ENCODE data around the gene SH3PXD2B. TPM values are rescaled to one million over a fixed set of nuclear protein-coding genes. Genes with fewer than 3 reads are reported as not detected.

Gene SH3PXD2B
- total RNA-seq, 4 donors from 2014 or later, result 13.5 to 43.5 (median 28.1) TPM

DNA sequence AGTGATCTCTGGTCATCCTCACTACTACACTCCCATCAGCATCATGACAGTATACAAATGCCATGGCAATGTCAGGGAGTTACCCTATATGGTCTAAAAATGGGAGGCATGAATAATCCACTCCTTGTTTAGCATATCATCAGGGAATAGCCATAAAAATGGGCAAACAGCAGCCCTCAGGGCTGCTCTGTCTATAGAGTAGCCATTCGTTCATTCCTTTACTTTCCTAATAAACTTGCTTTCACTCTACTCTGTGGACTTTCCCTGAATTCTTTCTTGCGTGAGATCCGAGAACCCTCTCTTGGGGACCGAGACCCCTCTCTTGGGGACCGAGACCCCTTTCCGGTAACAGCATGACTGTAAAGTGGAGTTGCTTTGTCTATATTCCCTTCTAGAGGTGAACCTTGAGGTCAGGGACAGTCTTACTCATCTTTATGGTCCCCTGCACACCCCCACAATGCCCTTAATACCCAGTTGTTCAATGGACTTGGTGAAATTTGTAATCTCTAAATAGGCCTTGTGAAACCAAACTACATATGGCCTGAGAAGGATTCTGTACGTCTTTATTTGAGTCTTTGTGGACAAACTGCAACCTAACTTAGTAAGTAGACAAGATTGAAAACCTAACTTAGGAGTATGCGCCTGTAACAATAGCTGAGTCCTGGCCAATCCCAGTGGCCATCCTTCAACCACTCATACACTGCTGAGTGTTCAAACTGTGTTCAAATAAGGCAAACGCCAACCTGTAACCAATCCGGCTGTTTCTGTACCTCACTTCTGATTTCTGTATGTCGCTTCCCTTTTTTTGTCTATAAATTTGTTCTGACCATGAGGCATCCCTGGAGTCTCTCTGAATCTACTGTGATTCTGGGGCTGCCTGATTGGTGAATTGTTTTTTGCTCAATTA, 138.5 kb downstream of the SH3PXD2B start:
- 93 to 94% methylated on average over 11 of the region's 11 CpGs for WGBS, 2 donors
- TF ChIP-seq, protein P1, sequence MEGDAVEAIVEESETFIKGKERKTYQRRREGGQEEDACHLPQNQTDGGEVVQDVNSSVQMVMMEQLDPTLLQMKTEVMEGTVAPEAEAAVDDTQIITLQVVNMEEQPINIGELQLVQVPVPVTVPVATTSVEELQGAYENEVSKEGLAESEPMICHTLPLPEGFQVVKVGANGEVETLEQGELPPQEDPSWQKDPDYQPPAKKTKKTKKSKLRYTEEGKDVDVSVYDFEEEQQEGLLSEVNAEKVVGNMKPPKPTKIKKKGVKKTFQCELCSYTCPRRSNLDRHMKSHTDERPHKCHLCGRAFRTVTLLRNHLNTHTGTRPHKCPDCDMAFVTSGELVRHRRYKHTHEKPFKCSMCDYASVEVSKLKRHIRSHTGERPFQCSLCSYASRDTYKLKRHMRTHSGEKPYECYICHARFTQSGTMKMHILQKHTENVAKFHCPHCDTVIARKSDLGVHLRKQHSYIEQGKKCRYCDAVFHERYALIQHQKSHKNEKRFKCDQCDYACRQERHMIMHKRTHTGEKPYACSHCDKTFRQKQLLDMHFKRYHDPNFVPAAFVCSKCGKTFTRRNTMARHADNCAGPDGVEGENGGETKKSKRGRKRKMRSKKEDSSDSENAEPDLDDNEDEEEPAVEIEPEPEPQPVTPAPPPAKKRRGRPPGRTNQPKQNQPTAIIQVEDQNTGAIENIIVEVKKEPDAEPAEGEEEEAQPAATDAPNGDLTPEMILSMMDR (IDR thresholded peaks at IDR 0.05), result no peak
- no peak for TF ChIP-seq POLR2A (IDR thresholded peaks at IDR 0.05)
- DNase-seq (ENCODE audit: low spot score in 2 of 2), result peak in 1 of 2 donors; percentile 28
- no peak overlapping the region for H3K4me3 ChIP-seq (ENCODE audit: low read depth, poor library complexity, severe bottlenecking)
- intact Hi-C loops (cut with DNase I; ENCODE audit: low total_unique reads), result no loop called here

DNA sequence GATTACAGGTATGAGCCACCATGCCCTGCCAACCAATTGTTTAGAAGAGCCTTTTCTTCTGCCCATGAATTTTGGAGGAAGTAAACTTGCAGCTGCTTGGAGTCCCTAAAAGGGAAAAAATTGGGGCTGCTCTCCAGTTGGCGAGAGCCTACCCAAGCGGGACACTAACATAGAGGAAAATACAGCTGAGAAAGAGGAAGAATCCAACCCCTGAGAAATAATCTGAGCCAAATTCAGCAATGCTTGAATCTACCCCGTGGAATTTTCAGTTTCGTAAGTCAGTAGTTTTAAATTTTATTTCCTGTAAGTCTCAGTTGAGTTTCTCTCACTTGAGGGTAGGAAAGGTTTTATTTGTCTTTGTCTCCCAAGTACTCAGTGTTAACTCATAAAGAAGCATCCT, 140.4 kb downstream of the SH3PXD2B start:
- no peak for TF ChIP-seq POLR2A (IDR thresholded peaks at IDR 0.05)
- TF ChIP-seq, protein P1 (IDR thresholded peaks at IDR 0.05), result no peak
- DNase-seq (ENCODE audit: low spot score in 2 of 2), result peak in 1 of 2 donors; percentile 39

DNA sequence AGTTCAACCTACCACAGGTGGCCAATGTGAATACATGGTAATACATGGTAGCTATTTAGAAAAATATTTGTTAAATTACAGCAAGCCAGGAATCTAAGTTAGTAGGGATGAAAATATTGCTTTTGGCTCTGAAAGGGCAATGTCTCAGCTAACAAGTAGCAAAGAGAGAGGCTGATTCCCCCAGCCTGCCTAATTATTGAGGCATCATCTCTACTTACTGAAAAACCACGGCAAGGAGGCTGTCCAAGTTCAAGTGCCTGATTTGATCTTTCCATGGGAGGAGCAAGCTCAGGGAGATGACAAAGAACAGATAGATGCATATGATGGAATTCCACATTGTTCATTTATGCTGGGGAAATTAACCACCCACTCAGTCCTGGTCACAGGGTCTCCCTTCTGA, 142.0 kb downstream of the SH3PXD2B start:
- 24 to 59% methylated on average over 1 of the region's 1 CpG for WGBS, 2 donors
- H3K4me3 ChIP-seq (ENCODE audit: low read depth, poor library complexity, severe bottlenecking), result no peak overlapping the region
- peak in 1 of 2 donors; percentile 23 for DNase-seq (ENCODE audit: low spot score in 2 of 2)
- TF ChIP-seq, protein P1 (IDR thresholded peaks at IDR 0.05), result no peak
- no peak for TF ChIP-seq POLR2A (IDR thresholded peaks at IDR 0.05)
- intact Hi-C loops (cut with DNase I; ENCODE audit: low total_unique reads), result no loop called here

More for the DNA sequence above, 140.4 kb downstream of the SH3PXD2B start:
- 86 to 87% methylated on average over 4 of the region's 4 CpGs for WGBS, 2 donors
- no peak overlapping the region for H3K4me3 ChIP-seq (ENCODE audit: low read depth, poor library complexity, severe bottlenecking)
- intact Hi-C loops (cut with DNase I; ENCODE audit: low total_unique reads), result no loop called here

DNA sequence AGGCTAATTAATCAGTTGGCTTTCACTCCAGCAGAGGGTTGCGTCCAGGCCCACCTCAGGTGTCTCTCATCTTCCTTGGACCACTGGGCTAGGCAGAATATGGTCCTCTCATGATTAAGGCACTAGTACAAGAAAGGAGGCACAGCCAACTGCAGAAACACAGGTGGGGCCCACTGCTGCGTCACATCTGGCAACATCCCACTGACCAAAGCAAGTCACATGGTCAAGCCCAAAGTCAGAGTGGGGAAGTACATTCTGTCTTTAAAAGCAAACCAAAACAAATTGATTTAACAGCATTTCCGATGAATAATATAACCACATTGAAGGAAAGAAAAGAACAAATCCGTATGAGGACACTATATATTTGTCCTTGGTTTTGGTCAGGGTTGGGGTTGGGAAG, 142.7 kb downstream of the SH3PXD2B start:
- DNase-seq (ENCODE audit: low spot score in 2 of 2), result peak in 1 of 2 donors; percentile 84
- no peak overlapping the region for H3K4me3 ChIP-seq (ENCODE audit: low read depth, poor library complexity, severe bottlenecking)
- TF ChIP-seq POLR2A (IDR thresholded peaks at IDR 0.05), result no peak
- TF ChIP-seq, protein P1 (IDR thresholded peaks at IDR 0.05), result no peak
- intact Hi-C loops (cut with DNase I; ENCODE audit: low total_unique reads), result no loop called here
- WGBS, 2 donors, result 80 to 82% methylated on average over 4 of the region's 4 CpGs

DNA sequence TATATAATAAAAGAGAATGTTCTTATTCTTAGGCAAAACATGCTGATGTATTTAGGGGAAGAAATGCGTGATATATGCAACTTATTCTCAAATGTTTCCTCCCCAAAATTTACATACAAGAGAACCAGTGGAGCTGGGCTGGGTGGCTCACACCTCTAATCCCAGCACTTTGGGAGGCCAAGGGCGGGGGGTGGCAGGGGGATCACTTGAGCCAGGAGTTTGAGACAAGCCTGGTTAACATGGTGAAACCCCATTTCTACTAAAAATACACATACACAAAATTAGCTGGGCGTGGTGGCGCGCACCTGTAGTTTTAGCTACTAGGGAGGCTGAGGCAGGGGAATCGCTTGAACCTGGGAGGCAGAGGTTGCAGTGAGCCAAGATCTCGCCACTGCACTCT, 143.3 kb downstream of the SH3PXD2B start:
- TF ChIP-seq, protein P1 (IDR thresholded peaks at IDR 0.05), result no peak
- TF ChIP-seq POLR2A (IDR thresholded peaks at IDR 0.05), result no peak
- intact Hi-C loops (cut with DNase I; ENCODE audit: low total_unique reads), result no loop called here
- H3K4me3 ChIP-seq (ENCODE audit: low read depth, poor library complexity, severe bottlenecking), result no peak overlapping the region
- 94 to 96% methylated on average over 7 of the region's 7 CpGs for WGBS, 2 donors
- peak in 1 of 2 donors; percentile 72 for DNase-seq (ENCODE audit: low spot score in 2 of 2)

Data from lower leg skin (tissue), 4 donors.